Esophagus (tissue), 2 donors: ENCODE measurements around the gene AAGAB. TPM values are rescaled to one million over a fixed set of nuclear protein-coding genes. Genes with fewer than 3 reads are reported as not detected.
A peak's percentile ranks its signal among the peaks of the same experiment; 100 is the strongest.

ENCODE experiments used
- H3K27ac ChIP-seq, 2 donors: one replicate each; pipeline ENCODE4 v1.5.1; 2013; ENCODE audit warnings: low read depth in 2 of 2, mild to moderate bottlenecking in 2 of 2, inconsistent platforms in 1 of 2, low read length in 1 of 2, moderate library complexity in 1 of 2
- H3K27me3 ChIP-seq, 2 donors: one replicate each; pipeline ENCODE4 v1.6.1; 2013; ENCODE audit warnings: low read length in 2 of 2, control low read depth in 1 of 2, mild to moderate bottlenecking in 1 of 2; ENCODE audit not compliant: insufficient read depth in 2 of 2, control insufficient read depth in 1 of 2
- H3K36me3 ChIP-seq, 2 donors: one replicate each; pipeline ENCODE4 v1.6.1; 2013; ENCODE audit warnings: low read length in 1 of 2; ENCODE audit not compliant: control insufficient read depth in 2 of 2, insufficient read depth in 2 of 2
- H3K4me1 ChIP-seq, 2 donors: one replicate each; pipeline ENCODE4 v1.6.1; 2013; ENCODE audit warnings: low read length in 1 of 2; ENCODE audit not compliant: control insufficient read depth in 2 of 2, insufficient read depth in 2 of 2
- H3K4me3 ChIP-seq, 2 donors: one replicate each; pipeline ENCODE4 v1.5.1; 2013; ENCODE audit warnings: low read length in 2 of 2, mild to moderate bottlenecking in 2 of 2, low read depth in 1 of 2, moderate library complexity in 1 of 2
- H3K9me3 ChIP-seq, 2 donors: one replicate each; pipeline ENCODE4 v1.6.1; 2013; ENCODE audit warnings: mild to moderate bottlenecking in 2 of 2, low read depth in 1 of 2, low read length in 1 of 2, moderate library complexity in 1 of 2; ENCODE audit not compliant: control insufficient read depth in 2 of 2, insufficient read depth in 1 of 2
- WGBS, 2 donors: extraction: QIAGEN DNeasy Blood & Tissue Kit; methylation state at CpG; one replicate each; pipeline ENCODE4 v1.1.7; 2013; 5-methylcytosine and 5-hydroxymethylcytosine counted together
- polyA plus RNA-seq, 2 donors: library from polyadenylated mRNA; stranded (reverse); fragments of 200-250 nt; gene quantifications; one replicate each; pipeline ENCODE4 v1.2.3, GENCODE V29; 2013
- donor health status: healthy with polysubstance abuse.
- donor health status: Bipolar disorder and iron deficiency.

AAGAB gene
- polyA plus RNA-seq, 2 donors, result 7.0 to 17.4 TPM

DNA sequence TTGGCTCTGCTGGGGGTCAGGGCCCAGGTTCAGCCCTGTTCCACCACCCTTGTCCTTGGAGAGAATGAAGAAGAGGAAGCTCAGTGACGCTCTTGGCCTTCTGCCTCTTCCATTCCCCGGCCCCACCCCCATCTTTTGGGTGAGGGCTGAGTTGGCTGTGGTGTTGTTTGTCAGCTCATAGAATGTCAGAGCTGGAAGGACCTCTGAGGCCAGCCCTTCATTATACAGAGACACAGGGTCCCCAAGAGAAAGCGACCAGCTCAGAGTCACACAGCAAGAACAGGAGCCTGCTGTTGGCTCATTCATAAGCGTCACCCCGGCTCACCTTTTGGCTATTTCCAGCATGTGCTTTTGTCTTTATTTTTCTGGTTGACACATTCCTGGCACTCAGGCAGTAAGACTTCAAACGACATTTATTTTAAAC, 68.2 kb downstream of the AAGAB start:
- Histone ChIP-seq H3K4me1 (peaks cover 3 to 22% of the 10 kb centered on the region in 2 donors), H3K36me3 (peaks cover 14 to 55% of the 10 kb centered on the region in 2 donors)

DNA sequence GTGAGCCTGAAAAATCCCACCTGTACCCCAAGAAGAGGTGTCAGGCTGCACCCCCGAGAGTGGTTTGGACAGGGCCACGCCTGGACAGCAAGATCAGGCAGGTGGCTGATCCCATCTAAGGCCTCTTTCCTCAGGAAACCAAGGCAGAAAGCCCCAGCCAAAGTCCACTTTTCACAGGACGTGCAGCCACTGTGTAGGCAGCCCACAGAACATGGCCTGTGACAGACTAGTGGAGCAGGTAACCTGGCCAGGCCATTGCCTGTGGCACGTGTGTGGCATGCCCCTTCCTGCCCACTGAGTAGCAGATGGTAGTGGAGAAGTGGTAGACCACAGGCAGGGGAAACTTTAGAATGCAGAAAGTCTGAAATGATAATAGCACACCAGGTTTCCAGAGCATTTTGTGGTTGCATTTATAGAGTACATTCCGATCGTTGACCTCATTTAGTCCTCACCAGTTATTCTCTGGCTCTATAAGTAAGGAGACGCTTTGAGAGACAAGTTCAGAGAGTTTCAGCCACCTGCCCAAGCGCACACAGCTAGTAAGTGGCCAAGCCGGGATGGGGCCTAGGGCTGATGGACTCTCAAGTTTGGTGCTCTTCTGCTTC, 68.7 kb downstream of the AAGAB start:
- H3K4me3 ChIP-seq, result no peak overlapping the region
- H3K9me3 ChIP-seq, result peaks cover 0 to 2% of the 10 kb centered on the region in 2 donors
- WGBS, 2 donors, result 65 to 70% methylated on average over 9 of the region's 9 CpGs
- H3K4me1 ChIP-seq, result peaks cover 3 to 22% of the 10 kb centered on the region in 2 donors
- H3K36me3 ChIP-seq, result peaks cover 14 to 58% of the 10 kb centered on the region in 2 donors
- no peaks in the 10 kb centered on the region for H3K27me3 ChIP-seq
- H3K27ac ChIP-seq, result peak overlapping the region; percentile 28 to 64

More for the DNA sequence above, 68.2 kb downstream of the AAGAB start:
- whole genome bisulfite sequencing, 2 donors, result 35 to 46% methylated on average over 6 of the region's 6 CpGs
- H3K27ac ChIP-seq, result peak overlapping the region in 1 of 2 donors; percentile 64
- no peak overlapping the region for H3K4me3 ChIP-seq
- no peaks in the 10 kb centered on the region for H3K27me3 ChIP-seq
- H3K9me3 ChIP-seq, result peaks cover 0 to 2% of the 10 kb centered on the region in 2 donors

DNA sequence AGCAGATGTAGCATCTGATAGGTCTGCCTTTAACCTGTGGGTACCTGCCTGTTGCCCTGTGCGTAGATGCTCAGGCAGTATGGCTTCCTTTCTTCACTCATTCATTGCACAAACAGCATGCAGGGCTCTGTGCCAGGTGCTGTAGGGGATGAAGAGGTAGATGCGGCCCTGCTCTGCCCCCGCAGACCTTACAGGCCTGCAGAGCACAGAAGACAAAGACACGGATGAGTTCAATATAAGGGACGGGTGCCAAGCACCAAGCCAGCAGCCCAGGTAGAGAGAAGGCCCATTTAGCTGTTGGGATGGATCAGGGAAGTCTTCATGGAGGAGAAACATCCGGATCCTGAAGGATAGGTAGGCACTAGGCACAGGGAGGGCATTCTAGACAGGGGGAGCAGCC, 69.4 kb downstream of the AAGAB start:
- peak overlapping the region in 1 of 2 donors; percentile 9 for H3K27ac ChIP-seq
- H3K27me3 ChIP-seq, result no peaks in the 10 kb centered on the region
- H3K4me1 ChIP-seq, result peaks cover 3 to 22% of the 10 kb centered on the region in 2 donors
- 66 to 72% methylated on average over 6 of the region's 6 CpGs for WGBS, 2 donors
- no peak overlapping the region for H3K4me3 ChIP-seq
- peaks cover 14 to 52% of the 10 kb centered on the region in 2 donors for H3K36me3 ChIP-seq
- H3K9me3 ChIP-seq, result peaks cover 0 to 2% of the 10 kb centered on the region in 2 donors

DNA sequence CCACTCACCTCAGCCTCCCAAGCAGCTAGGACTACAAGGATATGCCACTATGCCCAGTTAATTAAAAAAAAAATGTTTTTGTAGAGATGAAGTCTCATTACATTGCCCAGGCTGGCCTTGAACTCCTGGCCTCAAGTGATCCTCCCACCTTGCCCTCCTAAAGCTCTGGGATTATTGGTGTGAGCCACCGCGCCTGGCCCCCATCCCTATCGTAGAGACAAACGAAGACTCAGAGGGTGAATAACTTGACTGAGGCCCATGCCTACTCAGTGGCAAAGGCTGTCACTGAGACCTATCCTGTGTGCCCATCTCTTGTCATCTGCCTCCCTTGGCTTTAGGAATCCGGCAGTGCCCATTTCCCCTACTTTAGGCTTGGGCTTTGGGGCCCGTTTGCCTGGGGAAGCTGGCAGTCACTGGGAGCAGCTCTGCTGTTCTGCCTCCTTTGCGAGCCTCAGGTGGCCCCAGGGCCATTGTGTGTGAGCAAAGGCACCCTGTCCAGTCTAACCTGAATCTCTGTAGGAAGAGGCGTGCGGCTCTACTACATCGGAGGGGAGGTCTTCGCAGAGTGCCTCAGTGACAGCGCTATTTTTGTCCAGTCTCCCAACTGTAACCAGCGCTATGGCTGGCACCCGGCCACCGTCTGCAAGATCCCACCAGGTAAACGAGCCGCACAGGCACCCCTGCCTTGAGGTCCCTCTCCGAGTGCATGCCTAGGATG, 70.1 kb downstream of the AAGAB start:
- Histone ChIP-seq H3K4me1 (peaks cover 3 to 22% of the 10 kb centered on the region in 2 donors), H3K27ac (no peak overlapping the region), H3K36me3 (peaks cover 11 to 51% of the 10 kb centered on the region in 2 donors), H3K9me3 (peaks cover 0 to 2% of the 10 kb centered on the region in 2 donors), H3K4me3 (no peak overlapping the region), H3K27me3 (no peaks in the 10 kb centered on the region)
- WGBS, 2 donors, result 85% methylated on average over 18 of the region's 18 CpGs

DNA sequence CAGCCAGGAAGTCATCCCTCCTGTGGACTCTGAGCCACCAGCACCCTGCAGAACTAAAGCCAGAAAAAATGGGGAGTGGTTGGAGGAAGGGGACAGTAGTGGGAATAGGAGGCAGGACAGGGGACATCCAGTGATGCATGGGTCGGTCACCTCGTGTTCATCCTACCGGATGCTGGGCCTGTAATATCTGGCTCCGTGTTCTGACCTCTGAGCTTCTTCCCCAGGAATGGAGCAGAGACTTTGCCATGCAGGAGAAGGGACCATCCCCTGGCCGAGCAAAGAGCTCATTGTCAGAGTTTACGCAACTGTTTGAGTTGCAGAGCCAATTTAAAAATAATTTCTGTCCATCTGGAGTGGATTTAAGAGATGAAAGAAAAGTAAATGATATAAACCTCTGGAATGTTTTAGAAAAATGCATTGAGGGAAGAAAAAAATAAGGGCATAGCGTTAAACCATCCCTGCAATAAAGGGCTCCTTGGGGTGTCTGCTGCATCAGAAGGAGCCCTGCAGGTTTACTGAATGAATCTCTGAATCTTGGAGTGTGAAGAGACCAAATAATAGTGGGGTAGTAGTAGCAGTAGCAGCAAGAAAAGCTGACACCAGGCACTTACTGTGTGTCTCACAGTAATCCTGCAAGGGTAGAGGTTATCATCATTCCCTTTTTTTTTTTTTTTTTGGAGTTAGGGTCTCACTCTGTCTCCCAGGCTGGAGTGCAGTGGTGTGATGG, 70.9 kb downstream of the AAGAB start:
- Histone ChIP-seq H3K27me3 (no peaks in the 10 kb centered on the region), H3K9me3 (no peaks in the 10 kb centered on the region), H3K4me1 (peaks cover 3 to 22% of the 10 kb centered on the region in 2 donors), H3K27ac (peak overlapping the region in 1 of 2 donors; percentile 39), H3K4me3 (no peak overlapping the region), H3K36me3 (peaks cover 8 to 51% of the 10 kb centered on the region in 2 donors)
- WGBS, 2 donors, result 68 to 82% methylated on average over 7 of the region's 7 CpGs

DNA sequence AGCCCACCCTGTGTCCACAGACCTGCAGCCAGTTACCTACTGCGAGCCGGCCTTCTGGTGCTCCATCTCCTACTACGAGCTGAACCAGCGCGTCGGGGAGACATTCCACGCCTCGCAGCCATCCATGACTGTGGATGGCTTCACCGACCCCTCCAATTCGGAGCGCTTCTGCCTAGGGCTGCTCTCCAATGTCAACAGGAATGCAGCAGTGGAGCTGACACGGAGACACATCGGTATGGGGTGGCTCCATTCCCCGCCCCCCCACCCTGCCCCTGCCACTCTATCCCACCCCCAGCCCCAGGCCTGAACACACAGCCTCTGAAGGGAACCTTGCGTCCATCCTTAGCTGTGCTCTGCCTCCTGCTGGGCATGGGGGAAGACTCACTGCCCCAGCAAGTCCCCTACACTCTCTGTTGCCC, 73.2 kb downstream of the AAGAB start:
- peaks cover 4 to 19% of the 10 kb centered on the region in 2 donors for H3K4me1 ChIP-seq
- no peaks in the 10 kb centered on the region for H3K27me3 ChIP-seq
- no peak overlapping the region for H3K4me3 ChIP-seq
- H3K36me3 ChIP-seq, result peaks cover 3 to 34% of the 10 kb centered on the region in 2 donors
- peaks cover 0 to 2% of the 10 kb centered on the region in 2 donors for H3K9me3 ChIP-seq
- H3K27ac ChIP-seq, result no peak overlapping the region
- 96 to 97% methylated on average over 15 of the region's 15 CpGs for WGBS, 2 donors

DNA sequence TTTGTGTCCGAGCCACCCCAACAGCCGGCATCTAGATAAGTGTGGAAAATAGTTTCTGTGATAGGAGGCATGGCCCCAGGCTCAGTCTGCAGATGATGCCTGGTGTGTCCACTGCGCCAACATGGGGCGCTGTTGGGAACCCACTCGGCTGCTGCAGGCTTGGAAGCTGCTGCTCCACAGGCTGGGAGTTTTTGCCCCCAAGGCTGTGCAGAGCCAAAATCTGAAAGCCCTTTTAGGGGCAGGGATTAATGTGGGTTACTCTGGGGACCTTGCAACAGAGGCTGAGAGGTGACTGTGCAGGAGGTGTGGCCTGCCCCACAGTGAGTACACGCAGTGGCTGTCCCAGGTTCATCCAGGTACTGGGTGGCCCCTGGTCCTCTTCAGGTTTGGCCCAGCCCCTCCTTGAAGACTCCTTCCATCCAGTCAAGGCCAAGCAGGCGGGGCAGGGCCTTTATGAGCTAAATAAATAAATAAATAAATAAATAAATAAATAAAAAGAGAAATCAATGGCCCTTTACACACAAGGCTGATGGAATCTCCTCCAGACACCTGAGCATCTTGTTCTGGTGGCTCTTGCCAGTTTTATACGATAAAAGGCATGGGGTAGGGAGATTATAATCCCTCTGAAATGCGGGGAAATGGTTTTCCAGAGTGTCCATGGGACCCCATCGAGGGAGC, 73.8 kb downstream of the AAGAB start:
- Histone ChIP-seq H3K36me3 (peaks cover 3 to 32% of the 10 kb centered on the region in 2 donors), H3K4me3 (no peak overlapping the region), H3K9me3 (peaks cover 0 to 2% of the 10 kb centered on the region in 2 donors), H3K27ac (no peak overlapping the region), H3K27me3 (no peaks in the 10 kb centered on the region), H3K4me1 (peaks cover 8 to 19% of the 10 kb centered on the region in 2 donors)
- WGBS, 2 donors, result 97% methylated on average over 10 of the region's 10 CpGs

DNA sequence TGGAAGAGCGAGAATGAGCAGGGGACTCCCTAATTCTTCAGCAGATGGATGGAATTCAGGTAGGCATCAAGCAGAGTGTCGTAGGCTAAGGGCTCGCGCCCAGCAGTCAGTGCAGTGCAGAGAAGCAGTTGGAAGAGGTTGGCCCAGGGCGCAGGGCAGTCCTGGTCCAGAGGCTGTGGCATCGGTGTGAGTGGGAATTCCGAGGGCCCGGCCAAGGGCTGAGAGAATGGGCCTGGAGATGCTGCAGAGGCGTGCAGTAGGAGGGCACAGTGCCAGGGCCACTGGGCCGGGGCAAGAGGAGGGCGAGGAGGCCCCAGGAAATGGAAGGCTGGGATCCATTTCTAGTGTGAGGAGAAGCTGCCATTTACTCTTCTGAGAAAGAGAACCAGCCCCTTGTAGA, 74.4 kb downstream of the AAGAB start:
- peaks cover 3 to 29% of the 10 kb centered on the region in 2 donors for H3K36me3 ChIP-seq
- H3K4me1 ChIP-seq, result peaks cover 10 to 21% of the 10 kb centered on the region in 2 donors
- H3K27ac ChIP-seq, result no peak overlapping the region
- peaks cover 0 to 2% of the 10 kb centered on the region in 2 donors for H3K9me3 ChIP-seq
- no peaks in the 10 kb centered on the region for H3K27me3 ChIP-seq
- 91 to 95% methylated on average over 11 of the region's 11 CpGs for WGBS, 2 donors
- H3K4me3 ChIP-seq, result no peak overlapping the region

DNA sequence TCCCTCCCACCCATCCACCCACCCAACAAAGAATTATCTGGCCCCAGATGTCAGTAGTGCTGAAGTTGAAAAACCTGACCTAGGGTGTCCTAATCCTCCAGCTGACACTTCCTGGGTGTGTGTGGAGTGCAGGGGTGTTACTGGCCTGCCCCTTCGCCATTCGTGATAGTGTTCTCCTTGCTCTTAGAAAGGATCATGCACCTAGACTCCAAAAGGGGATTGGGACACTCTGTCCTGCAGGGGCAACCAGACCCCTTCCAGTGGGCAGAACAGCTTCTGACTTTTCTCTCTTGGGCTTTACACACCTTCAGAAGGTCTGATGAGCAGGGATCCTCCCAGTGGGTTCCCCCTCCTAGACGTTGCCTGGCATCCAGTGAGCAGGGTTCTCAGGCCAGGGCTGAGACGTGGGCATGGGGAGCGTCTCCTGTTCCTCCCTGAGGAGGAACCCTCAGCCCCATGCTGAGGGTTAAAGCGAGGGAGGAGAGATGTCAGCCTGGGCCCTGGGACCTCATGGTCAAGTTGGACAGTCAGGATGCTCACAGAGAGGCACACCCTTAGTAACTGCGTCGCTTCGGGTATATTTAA, 75.0 kb downstream of the AAGAB start:
- Histone ChIP-seq H3K27ac (no peak overlapping the region), H3K27me3 (no peaks in the 10 kb centered on the region), H3K9me3 (peaks cover 0 to 2% of the 10 kb centered on the region in 2 donors), H3K4me1 (peaks cover 10 to 20% of the 10 kb centered on the region in 2 donors), H3K36me3 (peaks cover 3 to 24% of the 10 kb centered on the region in 2 donors), H3K4me3 (no peak overlapping the region)
- WGBS, 2 donors, result 92 to 97% methylated on average over 9 of the region's 9 CpGs
